GM20000 (cell line): ENCODE data around the gene CYB5R3.

Source experiments
- DNase-seq: peaks from one replicate; pipeline ENCODE4 v3.0.0; 2012; ENCODE audit warnings: low spot score
- TF ChIP-seq, protein P1 (sequence below): IDR thresholded peaks from 2 replicates; pipeline ENCODE4 v1.5.1; 2012; ENCODE audit warnings: mild to moderate bottlenecking, control low read depth; ENCODE audit errors: extremely low read depth, missing control alignments

The CYB5R3 gene

DNA sequence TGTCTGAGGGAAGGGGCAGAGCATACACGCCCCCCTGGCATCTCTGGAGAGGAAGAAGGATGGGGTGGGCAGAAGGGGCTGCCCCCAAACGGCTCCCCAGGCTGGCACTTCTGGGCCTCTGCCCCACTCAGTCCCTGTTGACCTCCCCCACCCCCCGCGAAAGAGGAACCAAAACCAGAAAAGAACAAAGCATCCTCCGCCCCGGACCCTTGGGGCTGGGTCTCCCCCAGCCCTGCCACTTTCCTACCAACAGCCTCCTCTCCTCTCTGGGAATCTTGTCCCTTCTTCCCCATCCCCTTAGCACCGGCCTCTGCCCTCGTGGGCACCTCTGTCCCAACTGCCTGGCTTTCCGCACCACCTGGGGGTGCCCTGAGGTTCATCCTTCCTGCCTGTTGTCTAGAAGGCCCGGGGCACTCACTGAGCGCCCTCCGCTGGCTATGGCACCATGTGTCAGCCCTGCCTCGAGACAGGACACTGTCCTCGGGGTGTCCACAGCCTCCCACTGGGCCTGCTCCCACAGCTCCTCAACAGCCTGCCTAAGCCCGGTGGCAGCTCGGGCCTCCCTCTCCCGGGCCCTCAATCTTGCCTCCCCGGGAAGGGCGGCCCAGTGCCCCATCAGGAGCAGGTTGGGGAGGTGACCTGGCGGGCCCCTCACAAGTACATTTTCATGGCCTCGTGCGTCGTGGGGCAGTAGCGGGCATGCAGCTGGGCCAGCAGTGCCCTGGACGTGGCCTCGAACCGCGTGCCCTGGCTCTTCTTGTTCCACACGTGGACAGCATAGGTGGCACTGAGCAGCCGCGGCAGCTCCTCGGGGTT, 43.3 kb upstream of the CYB5R3 start:
- peak; percentile 73 for DNase-seq
- TF ChIP-seq, protein P1, sequence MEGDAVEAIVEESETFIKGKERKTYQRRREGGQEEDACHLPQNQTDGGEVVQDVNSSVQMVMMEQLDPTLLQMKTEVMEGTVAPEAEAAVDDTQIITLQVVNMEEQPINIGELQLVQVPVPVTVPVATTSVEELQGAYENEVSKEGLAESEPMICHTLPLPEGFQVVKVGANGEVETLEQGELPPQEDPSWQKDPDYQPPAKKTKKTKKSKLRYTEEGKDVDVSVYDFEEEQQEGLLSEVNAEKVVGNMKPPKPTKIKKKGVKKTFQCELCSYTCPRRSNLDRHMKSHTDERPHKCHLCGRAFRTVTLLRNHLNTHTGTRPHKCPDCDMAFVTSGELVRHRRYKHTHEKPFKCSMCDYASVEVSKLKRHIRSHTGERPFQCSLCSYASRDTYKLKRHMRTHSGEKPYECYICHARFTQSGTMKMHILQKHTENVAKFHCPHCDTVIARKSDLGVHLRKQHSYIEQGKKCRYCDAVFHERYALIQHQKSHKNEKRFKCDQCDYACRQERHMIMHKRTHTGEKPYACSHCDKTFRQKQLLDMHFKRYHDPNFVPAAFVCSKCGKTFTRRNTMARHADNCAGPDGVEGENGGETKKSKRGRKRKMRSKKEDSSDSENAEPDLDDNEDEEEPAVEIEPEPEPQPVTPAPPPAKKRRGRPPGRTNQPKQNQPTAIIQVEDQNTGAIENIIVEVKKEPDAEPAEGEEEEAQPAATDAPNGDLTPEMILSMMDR: peak; percentile 22

DNA sequence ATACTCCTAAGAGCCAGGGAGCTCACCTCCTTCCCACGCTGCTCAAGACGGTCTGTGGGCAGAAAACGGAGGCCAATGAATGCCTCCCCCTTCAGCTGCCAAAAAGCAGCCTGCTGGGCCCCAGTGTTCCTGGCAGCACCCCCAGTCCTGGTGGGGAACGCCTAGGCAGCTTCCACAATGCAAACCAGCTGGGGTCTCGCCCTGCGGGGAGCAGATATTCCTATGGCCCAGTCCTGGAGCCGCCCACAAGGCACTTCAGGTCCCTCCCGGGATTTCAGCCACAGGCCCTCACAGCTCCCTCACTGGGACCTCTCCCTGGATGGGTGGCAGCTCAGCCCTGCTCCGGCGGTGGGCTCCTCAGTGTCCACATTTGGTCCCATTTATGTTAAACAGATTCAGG, 42.2 kb upstream of the CYB5R3 start:
- TF ChIP-seq, protein P1: no peak
- DNase-seq: no peak

DNA sequence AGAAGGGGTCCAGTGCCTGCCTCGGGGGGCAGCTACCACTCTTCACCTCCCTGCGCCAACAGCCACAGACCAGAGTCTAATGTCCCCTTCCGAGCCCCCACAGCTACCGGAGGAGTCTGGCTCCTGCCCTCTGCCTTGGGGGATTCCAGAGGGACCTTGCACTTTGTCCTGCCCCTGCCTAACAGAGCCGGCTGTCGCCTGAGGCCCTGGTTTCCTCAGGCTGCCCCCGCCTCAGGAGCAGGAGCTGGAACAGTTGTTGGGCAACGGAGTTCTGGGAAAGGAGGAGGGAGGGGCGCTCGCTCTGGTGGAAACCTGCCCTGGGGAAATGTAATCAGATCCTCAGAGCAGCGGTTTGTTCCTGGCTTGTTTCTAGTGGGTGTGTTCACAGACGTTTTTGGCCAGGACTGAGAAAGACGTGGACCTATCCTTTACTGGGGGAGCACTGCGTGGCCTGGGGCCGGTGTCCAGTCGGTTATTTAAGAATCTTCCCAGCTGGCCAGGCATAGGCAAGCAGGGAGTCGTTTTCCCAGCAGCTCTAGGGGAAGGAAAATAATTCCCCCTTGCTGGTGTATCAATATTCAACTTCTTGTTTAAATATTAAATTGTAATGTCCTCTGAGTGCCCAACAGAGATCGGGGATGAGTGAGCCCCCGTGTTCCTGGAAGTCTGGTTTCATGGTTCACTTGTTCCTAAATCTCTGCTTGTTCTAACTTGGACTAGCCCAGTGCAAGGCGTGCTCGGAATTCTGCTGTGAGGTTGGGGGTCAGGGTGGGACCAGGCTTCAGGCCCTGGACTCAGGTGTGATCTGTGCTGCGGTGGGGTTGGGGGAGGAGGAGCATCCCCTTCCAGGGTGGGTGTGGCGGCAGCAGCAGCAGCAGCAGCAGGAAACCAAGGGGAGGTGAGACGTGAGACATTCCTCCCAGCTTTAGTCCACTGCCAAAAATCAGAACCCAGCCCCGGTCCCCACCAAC, 39.3 kb upstream of the CYB5R3 start:
- TF ChIP-seq, protein P1: no peak
- DNase-seq: no peak

DNA sequence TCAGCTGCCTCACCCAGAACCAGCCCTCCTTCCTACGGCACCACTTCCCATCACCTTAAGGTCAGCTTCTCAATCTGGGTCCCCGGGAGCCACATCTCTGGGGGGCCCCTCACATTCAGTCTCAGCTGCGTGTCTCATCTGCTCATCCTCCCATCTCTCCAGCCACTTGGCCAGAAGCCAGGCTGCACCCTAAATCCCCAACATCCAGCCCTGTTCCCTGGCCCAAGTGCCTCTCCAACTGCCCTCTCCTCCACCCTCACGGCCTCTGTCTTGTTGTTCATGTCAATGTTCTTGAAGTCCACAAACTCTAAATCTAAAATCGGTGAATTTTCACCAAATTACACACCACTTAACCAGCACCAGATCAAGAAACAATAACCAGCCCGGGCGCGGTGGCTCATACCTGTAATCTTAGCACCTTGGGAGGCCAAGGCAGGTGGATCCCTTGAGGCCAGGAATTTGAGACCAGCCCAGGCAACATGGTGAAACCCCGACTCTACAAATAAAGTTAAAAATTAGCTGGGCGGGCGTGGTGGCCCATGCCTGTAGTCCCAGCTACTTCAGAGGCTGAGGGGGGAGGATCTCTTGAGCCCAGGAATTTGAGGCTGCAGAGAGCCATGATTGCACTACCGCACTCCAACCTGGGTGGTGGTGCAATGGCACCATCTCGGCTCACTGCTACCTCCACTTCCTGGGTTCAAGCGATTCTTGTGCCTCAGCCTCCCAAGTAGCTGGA, 37.7 kb upstream of the CYB5R3 start:
- TF ChIP-seq, protein P1: no peak
- no peak for DNase-seq

DNA sequence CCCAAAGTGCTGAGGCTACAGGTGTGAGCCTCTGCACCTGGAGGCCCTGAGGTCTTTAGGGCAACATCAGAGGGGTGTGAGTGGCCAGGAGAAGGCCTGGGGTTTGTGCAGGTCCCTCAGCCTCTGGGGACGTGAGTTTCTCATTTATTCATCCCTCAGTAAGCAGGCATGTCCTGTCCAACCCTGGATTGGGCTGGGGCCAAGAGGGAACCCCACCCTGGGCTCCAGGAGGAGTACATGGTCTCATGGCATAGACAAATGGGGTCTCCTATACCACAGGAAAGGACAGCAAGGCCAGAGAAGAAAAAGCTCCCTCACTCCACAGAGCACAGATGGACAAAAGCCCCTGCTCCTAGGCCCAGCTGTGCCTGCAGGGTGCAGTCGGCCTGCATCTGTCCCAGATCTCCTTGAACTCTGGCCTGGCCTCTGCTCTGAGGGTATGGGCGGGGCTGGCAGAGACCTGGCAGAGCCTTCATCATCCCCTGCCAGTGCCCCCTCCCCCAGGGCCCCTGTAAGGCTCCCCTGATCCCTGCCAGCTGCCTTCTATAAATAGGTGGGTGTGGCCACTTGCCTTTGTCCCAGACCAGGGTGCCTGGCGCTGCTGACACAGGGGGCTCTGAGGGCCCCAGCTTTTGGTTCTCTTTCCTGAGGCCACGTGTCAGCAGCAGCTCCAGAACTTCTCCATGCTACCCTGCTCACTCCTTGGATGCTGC, 36.9 kb upstream of the CYB5R3 start:
- no peak for DNase-seq
- TF ChIP-seq, protein P1: no peak

DNA sequence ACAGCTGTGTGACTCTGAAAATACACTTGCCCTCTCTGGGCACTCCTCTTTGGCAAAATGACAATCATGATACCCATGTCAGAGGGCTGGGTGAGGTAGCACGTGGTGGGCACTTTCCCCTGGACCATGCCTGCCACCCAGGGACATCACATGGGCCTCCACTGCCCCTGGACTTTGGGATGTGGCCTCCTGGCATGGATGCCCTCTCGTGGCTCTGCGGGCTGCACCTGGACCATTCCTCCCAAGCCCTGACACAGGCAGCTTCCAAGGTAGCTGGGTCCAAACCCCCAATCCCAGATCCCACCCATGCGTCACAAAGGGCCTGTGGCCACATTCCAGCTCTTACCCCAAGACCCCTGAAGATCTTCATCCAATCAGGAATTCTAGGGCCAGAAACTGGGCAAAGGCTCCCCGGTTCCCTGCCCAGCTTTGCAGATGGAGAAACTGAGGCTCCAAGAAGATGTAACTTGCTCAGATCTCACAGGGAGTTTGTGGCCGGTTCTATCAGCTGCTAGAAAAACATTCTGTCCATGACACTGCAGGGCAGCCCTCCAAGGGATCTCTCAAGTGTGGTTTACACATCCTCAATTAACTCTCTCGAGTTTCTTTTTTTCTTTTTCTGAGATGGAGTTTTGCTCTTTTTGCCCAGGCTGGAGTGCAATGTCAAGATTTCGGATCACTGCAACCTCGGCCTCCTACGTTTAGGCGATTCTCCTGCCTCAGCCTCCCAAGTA, 35.4 kb upstream of the CYB5R3 start:
- DNase-seq: no peak
- TF ChIP-seq, protein P1: no peak
